Measurements from ENCODE around the gene TRPM3.
"Not testable (repeated sequence)": the region's sequence is repeated elsewhere in the genome, so short reads cannot be mapped to it uniquely, and the experiment has no call there.

TRPM3 gene

DNA sequence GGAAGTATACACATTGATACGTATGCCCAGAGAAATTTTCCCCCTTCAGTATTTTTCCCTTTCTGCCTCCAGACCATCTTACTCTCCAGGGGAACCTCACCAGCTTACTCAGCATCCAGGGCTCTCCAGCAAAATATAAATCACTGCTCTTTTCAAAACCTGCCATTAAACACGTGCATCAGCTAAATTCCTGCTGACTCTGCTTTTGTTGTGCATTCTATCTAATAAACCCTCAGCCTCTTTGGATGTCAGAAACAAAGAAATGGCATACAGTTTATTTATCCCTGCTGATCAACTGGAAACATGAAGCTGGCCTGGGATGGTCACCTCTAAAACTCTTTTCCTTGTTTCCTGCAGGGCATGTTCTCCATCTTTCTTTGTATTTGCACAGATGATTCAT is 126.8 kb downstream of the TRPM3 start:
- DNase-seq = no peak

DNA sequence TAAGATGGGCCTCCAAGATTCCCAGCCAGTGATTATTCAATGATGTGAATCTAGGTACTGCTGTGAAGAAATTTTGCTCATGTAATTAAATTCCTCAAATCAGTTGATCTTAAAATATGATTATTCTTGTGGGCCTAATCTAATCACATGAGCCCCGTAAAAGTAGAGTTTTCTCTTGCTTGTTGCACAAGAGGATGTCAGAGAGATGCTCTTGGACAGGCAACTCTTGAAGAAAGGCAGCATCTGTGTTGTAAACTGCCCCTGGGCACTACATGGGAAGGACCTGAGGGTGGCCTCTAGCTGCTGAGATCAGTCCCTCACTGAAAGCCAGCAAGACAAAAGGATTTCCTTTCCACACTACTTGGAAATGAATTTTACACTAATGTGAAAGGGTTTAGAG is 132.9 kb downstream of the TRPM3 start:
- no peak for DNase-seq

DNA sequence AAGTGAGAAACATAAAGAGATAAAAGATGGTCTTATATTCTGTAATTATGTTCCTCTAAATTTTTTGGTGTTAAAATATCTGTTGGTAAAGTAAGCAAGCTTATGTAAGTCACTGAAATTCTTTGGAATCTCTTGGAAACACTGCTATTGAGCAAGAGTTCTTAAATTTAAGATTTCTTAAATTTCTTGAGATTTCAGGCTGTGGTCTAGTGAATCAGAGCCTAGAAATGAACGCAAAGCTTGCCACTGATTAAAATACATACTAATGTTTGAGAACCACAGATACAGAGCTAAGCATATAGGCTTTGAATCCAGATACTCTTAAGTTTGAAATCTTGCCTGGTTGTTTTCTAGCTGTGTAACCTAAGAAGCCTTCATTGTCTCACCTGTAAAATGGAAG is 133.4 kb downstream of the TRPM3 start:
- DNase-seq = no peak

DNA sequence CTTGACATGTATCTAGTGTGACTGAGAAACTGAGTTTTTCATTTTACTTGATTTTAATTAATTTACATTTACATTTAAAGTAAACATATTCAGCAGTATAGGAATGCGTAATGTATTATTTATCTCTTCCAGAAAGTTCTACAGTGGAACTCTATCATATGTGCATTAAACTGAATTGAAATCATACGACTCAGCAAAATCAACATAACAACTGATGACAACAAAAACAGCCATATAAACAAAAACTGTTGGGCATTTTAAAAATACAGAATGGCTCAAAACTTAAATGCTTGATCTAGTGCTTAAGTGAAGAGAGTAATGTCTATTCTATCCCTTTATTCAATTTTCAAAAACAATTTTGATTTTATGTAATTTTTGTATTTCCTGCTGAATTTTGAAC is 134.4 kb downstream of the TRPM3 start:
- no peak for DNase-seq

GRCh38 chr9:70983723-70984295 is 137.6 kb downstream of the TRPM3 start:
- DNase-seq = no peak

GRCh38 chr9:70981312-70981711 is 140.1 kb downstream of the TRPM3 start:
- DNase-seq = no peak

- no peak for DNase-seq
Measured at GRCh38 chr9:70979966-70980365, 141.5 kb downstream of the TRPM3 start.

- DNase-seq = no peak
Measured at GRCh38 chr9:70978085-70978484, 143.3 kb downstream of the TRPM3 start.

- DNase-seq = no peak
Measured at GRCh38 chr9:70975821-70976220, 145.6 kb downstream of the TRPM3 start.

DNA sequence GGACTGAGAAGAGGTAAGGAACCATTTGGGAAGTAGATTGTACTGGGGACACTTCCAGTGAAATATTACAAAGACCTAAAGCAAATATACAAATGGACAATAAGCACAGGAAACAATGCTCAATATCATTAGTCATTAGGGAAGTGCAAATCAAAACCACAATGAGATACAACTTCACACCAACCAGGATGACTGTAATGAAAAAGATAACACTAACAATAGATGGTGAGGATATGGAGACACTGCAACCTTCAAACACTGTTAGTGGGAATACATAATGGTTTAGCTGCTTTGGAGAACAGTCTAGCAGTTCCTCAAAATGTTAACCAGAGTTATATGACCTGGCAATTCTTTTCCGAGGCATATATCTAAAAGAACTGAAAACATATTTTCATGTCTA is 149.7 kb downstream of the TRPM3 start:
- DNase-seq = no peak

- DNase-seq = not testable (repeated sequence)
Measured at GRCh38 chr9:70966380-70966779, 155.0 kb downstream of the TRPM3 start.

DNA sequence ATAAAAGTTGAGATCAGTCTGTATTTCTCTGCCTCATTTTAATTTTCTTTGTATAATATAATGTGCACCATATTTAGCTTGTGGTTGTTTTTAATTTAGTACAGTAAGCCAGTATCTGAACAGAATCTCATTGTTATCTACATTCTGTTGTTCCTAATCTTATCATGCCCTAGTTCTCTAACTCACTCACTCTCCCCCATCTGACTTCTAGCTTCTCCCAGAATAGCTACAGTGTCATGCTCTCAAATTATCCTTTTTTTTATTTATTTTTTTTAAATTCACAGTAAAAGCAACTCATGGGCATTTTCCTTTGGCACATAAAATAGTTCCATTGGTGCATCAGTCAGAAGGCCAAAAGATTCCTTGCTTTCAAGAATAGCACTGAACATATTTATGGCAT is 156.6 kb downstream of the TRPM3 start:
- DNase-seq = no peak

DNA sequence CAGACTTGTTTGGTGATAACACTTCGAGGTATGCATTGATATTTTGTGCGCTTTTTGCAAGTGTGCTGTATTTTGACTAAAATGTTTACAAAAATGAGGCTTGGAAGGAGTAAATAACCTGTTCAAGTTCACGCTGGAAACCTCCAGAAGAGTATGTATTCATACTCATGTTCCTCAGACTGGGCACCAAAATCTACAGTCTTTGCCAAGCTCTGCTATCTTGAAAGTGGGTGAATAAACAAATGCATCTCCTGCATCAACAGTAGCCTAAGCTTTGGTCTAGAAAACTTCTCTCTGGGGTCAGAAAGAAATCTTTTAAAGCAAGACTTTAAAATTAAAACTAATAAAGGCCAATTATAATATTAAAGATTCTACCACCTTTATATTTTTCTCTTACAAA is 157.9 kb downstream of the TRPM3 start:
- no peak for DNase-seq

- DNase-seq = no peak
Measured at GRCh38 chr9:70962761-70963440, 158.5 kb downstream of the TRPM3 start.

DNA sequence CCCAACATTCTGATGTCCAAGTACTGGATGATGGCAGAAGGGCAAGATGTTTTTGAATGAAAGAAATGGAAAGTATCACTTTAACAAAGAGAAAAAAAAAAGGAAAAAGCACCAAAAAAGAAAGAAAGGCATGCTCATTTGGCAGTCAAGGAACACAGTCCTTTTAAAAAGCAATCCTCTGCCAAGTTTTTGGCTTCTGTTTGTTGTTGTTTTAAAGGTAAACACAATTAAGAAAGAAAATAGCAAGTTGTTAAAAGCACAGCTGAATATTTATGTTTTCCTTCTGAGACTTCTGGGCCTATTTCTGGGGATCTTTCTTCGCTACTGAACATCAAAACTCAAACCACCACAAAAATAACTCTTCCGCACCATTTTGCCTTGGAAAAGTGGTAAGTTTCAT is 162.1 kb downstream of the TRPM3 start:
- no peak for DNase-seq

GRCh38 chr9:70954596-70955143 is 166.8 kb downstream of the TRPM3 start:
- no peak for DNase-seq

DNA sequence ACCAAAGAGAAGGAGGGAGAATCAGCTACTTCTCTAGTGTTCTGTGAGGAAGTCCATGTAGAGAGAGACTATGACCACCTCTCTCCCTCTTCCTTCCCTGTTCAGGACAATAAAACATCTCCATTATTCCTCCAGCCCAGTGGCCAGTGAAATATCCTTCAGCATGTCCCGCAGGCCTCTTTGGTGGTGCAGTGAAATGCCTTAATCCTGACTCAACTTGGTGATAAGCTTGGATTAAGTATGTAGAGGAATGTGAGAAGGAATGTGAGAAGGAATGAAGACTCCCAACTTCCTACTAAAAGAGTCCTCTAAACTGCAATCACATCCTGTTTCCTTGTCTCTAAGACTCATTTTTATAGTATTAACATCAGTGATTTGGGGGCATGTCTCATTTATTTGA is 167.3 kb downstream of the TRPM3 start:
- no peak for DNase-seq

GRCh38 chr9:70951749-70952727 is 169.4 kb downstream of the TRPM3 start:
- no peak for DNase-seq

DNA sequence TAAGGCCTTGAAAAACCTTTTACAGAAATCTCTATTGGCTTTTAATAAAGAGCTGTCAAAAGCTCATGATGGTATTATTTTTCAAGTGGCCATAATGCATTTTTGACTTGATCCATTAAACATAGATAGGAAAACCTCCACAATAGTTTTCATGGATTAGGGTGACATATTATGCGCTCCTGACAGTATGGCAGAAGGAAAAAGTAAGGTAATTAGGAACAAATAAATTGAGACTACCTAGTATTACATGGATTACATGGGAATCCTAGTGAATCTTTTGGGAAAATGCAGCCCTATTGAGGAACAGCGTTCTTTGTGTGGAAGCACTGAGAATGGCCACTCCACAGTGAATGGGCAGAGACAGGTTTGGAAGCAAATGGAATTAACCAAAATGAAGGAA is 171.2 kb downstream of the TRPM3 start:
- no peak for DNase-seq

DNA sequence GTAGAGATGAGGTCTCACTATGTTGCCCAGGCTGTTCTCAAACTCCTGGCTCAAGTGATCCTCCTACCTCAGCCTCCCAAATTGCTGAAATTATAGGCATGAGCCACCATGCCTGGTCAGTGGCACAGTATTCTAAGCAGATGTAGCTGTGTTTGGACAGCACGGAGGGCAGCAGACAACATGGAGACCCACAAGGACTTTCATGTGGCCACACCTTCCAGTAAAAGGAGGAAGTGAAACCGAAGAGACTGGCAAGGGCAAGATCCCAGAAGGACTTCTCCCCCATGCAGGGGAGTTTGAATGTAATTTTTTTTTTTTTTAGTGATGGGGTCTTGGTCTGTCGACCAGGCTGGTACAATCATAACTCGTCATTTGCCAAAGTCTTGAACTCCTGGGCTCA is 172.2 kb downstream of the TRPM3 start:
- DNase-seq = no peak

DNA sequence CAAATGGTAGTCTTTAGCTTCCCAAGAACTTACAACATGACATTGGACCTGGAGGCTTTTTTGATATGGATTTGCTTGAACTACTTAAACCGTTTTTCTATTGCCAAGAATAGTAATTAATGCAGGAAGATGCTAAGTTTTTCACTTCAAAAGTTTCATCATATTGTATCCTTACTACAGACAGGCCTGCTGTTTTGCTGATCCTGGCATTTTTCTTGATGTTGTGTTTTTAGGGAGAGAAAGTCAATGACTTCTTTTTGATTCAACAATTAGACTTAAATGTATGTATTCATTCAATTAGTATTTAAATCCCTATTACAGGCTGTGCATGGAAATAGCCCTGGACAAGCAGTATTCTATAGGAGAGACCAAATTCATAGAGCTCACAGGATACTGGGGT is 172.7 kb downstream of the TRPM3 start:
- DNase-seq = no peak

GRCh38 chr9:70947511-70947910 is 173.9 kb downstream of the TRPM3 start:
- DNase-seq = no peak

- no peak for DNase-seq
Measured at GRCh38 chr9:70947086-70947485, 174.3 kb downstream of the TRPM3 start.

- DNase-seq = no peak
Measured at GRCh38 chr9:70945301-70945700, 176.1 kb downstream of the TRPM3 start.

Measured in T-helper 2 cell (primary cell).